Gastrocnemius medialis (tissue), 4 donors: Measurements from ENCODE around the gene LMO7. TPM values are rescaled to one million over a fixed set of nuclear protein-coding genes. Genes with fewer than 3 reads are reported as not detected.

ENCODE experiments used
- ATAC-seq, 2 donors: fragments of 150-250 bp; one replicate each; pipeline ENCODE4 v1.9.1; 2016
- DNase-seq, 2 donors: peaks; one replicate each; pipeline ENCODE4 v3.0.0-alpha.2; 2019
- H3K27ac ChIP-seq, 4 donors: fragments of 200-600 bp; sonication (generic); 1 replicate in 1 of 4; 2 replicates in 3 of 4; pipeline ENCODE4 v1.5.1; 2016 to 2018; ENCODE audit warnings: mild to moderate bottlenecking in 2 of 4, moderate library complexity in 1 of 4
- H3K27me3 ChIP-seq, 3 donors: fragments of 200-600 bp; sonication (generic) in 2 of 3; 1 replicate in 1 of 3; 2 replicates in 2 of 3; pipeline versions ENCODE4 v1.5.1 to v1.6.0; 2016 to 2019; ENCODE audit warnings: mild to moderate bottlenecking in 1 of 3, moderate library complexity in 1 of 3
- H3K36me3 ChIP-seq, 2 donors: fragments of 200-600 bp; sonication (generic) in 1 of 2; one replicate each; pipeline ENCODE4 v1.5.1; 2017 to 2018
- H3K4me1 ChIP-seq, 2 donors: fragments of 200-600 bp; sonication (generic) in 1 of 2; one replicate each; pipeline ENCODE4 v1.5.1; 2016 to 2017; ENCODE audit warnings: mild to moderate bottlenecking in 2 of 2
- H3K4me3 ChIP-seq, 4 donors: fragments of 200-600 bp; sonication (generic) in 3 of 4; 1 replicate in 1 of 4; 2 replicates in 3 of 4; pipeline ENCODE4 v1.5.1; 2016 to 2019; ENCODE audit warnings: mild to moderate bottlenecking in 2 of 4
- H3K9me3 ChIP-seq, 3 donors: fragments of 200-600 bp; sonication (generic) in 2 of 3; 1 replicate in 1 of 3; 2 replicates in 2 of 3; pipeline ENCODE4 v1.5.1; 2016 to 2019
- CTCF ChIP-seq, 5 experiments: fragments of 450-650 bp in 3 of 5; fragments of 200-600 bp in 2 of 5; sonication (generic) in 2 of 5; IDR thresholded peaks in 4 of 5; conservative IDR thresholded peaks in 1 of 5; 1 replicate in 4 of 5; 2 replicates in 1 of 5; pipeline ENCODE4 v1.5.1; 2016 to 2019; ENCODE audit warnings: antibody characterized with exemption in 5 of 5, mild to moderate bottlenecking in 3 of 5, moderate library complexity in 3 of 5
- POLR2A ChIP-seq, 2 donors: fragments of 450-650 bp; IDR thresholded peaks; one replicate each; pipeline ENCODE4 v1.6.1; 2017; ENCODE audit warnings: antibody characterized with exemption in 2 of 2, mild to moderate bottlenecking in 2 of 2, moderate library complexity in 2 of 2
- in situ Hi-C, 4 donors: fragments of 200-750 bp; cut with MboI; loops; one replicate each; pipeline versions ENCODE4 v1.15.0 to v1.8.0; 2017; ENCODE audit warnings: low sequenced_read_pairs in 4 of 4
- intact Hi-C: fragments of 100-400 bp; cut with DNase I; formaldehyde crosslinking; loops from one replicate; pipeline ENCODE4 v1.15.1; 2023; ENCODE audit warnings: low total_unique reads
- total RNA-seq, 4 donors: library from RNA; depleted of rRNA; stranded (reverse); fragments of >200 nt; gene quantifications; one replicate each; pipeline versions ENCODE4 v1.1.0 to v1.2.3, GENCODE V29; 2016

LMO7 gene
- total RNA-seq, 4 donors from 2014 or later = 68.3 to 134 (median 95.9) TPM

GRCh38 chr13:75794663-75795062 is 158.5 kb downstream of the LMO7 start:
- Histone ChIP-seq H3K4me1 (peaks cover 43 to 50% of the 10 kb centered on the region in 2 donors), H3K27ac (peak overlapping the region in 1 of 4 donors; percentile 86), H3K9me3 (no peaks in the 10 kb centered on the region), H3K36me3 (peaks cover 0 to 22% of the 10 kb centered on the region in 2 donors), H3K27me3 (no peaks in the 10 kb centered on the region), H3K4me3 (no peak overlapping the region)
- no peak for DNase-seq
- in situ Hi-C loops (loop anchor here in 1 of 4 donors (10.0 kb wide), 1 partner anchor 100 kb away; no protein-coding TSS in a partner anchor), intact Hi-C loops (no loop called here)
- TF ChIP-seq CTCF (IDR thresholded peaks at IDR 0.05 in 4 of 5, conservative IDR thresholded peaks at IDR 0.05 in 1 of 5) (no peak), POLR2A (IDR thresholded peaks at IDR 0.05) (no peak)
- no peak for ATAC-seq

DNA sequence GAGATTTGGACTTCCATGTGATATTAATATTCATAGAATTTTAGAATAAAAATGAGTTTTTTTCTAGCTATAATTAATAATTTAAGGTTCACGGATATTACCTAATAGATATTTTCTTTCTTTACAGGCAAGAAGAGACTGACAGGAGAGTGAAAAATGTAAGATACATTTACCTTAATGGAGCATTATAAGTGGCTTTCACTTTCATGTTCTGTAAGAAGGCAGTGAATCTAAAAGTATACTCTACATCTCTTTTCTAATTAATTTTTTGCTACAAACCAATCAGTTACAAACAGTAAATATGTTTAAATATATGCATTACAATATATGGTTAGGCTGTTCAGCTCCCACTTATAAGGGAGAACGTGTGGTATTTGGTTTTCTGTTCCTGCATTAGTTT is 159.1 kb downstream of the LMO7 start:
- no peaks in the 10 kb centered on the region for H3K27me3 ChIP-seq
- H3K9me3 ChIP-seq = no peaks in the 10 kb centered on the region
- intact Hi-C loops = no loop called here
- H3K4me1 ChIP-seq = peaks cover 38 to 44% of the 10 kb centered on the region in 2 donors
- DNase-seq = no peak
- no peak for ATAC-seq
- H3K4me3 ChIP-seq = no peak overlapping the region
- in situ Hi-C loops = loop anchor here in 1 of 4 donors (10.0 kb wide), 1 partner anchor 100 kb away; no protein-coding TSS in a partner anchor
- TF ChIP-seq POLR2A (IDR thresholded peaks at IDR 0.05) = no peak
- no peak for TF ChIP-seq CTCF (IDR thresholded peaks at IDR 0.05 in 4 of 5, conservative IDR thresholded peaks at IDR 0.05 in 1 of 5)
- H3K36me3 ChIP-seq = peaks cover 0 to 22% of the 10 kb centered on the region in 2 donors
- peak overlapping the region in 1 of 4 donors; percentile 86 for H3K27ac ChIP-seq

GRCh38 chr13:75796825-75797224 is 160.7 kb downstream of the LMO7 start:
- DNase-seq (no peak), ATAC-seq (no peak)
- Histone ChIP-seq H3K36me3 (peaks cover 0 to 33% of the 10 kb centered on the region in 2 donors), H3K9me3 (no peaks in the 10 kb centered on the region), H3K27ac (peak overlapping the region in 2 of 4 donors; percentile 62 to 75), H3K4me3 (no peak overlapping the region), H3K27me3 (no peaks in the 10 kb centered on the region), H3K4me1 (peaks cover 27 to 34% of the 10 kb centered on the region in 2 donors)
- intact Hi-C loops (no loop called here), in situ Hi-C loops (loop anchor here in 1 of 4 donors (10.0 kb wide), 1 partner anchor 102 kb away; no protein-coding TSS in a partner anchor)
- TF ChIP-seq POLR2A (IDR thresholded peaks at IDR 0.05) = no peak
- TF ChIP-seq CTCF (IDR thresholded peaks at IDR 0.05 in 4 of 5, conservative IDR thresholded peaks at IDR 0.05 in 1 of 5) = no peak

GRCh38 chr13:75797239-75797638 is 161.1 kb downstream of the LMO7 start:
- H3K27me3 ChIP-seq = no peaks in the 10 kb centered on the region
- TF ChIP-seq CTCF (IDR thresholded peaks at IDR 0.05 in 4 of 5, conservative IDR thresholded peaks at IDR 0.05 in 1 of 5) (no peak), POLR2A (IDR thresholded peaks at IDR 0.05) (no peak)
- in situ Hi-C loops (loop anchor here in 1 of 4 donors (10.0 kb wide), 1 partner anchor 102 kb away; no protein-coding TSS in a partner anchor), intact Hi-C loops (no loop called here)
- no peak for ATAC-seq
- H3K4me3 ChIP-seq = no peak overlapping the region
- H3K36me3 ChIP-seq = peaks cover 0 to 37% of the 10 kb centered on the region in 2 donors
- H3K9me3 ChIP-seq = no peaks in the 10 kb centered on the region
- DNase-seq = no peak
- H3K4me1 ChIP-seq = peaks cover 23 to 30% of the 10 kb centered on the region in 2 donors
- H3K27ac ChIP-seq = peak overlapping the region in 3 of 4 donors; percentile 42 to 75 (median 62)
